Hematopoietic multipotent progenitor cell treated with erythropoietin and hydrocortisone succinate and interleukin-3 and kit ligand, for 4 days (in vitro differentiated cells): ENCODE data around the gene CRADD.
"Not testable (repeated sequence)": the region's sequence is repeated elsewhere in the genome, so short reads cannot be mapped to it uniquely, and the experiment has no call there.

Experiments
- DNase-seq: peaks from one replicate; pipeline ENCODE4 v3.0.0-alpha.2; 2015

Gene CRADD

DNA sequence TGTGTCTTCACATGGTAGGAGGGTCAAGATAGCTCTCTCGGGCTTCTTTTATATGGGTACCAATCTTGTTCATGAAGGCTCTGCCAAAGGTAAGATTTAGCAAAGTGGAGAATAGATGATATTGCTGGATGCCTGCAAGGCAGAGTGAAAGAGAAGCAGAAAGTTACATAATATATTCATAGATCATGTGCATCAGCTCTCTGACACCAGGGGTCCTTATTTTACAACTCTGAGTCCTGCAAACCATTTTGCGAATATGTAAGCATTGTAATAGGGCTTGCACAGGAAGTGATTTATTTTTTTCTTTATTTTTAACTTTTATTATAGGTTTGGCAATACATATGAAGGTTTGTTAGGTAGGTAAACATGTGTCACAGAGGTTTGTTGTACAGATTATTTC, 31.8 kb downstream of the CRADD start:
- DNase-seq: peak; percentile 24

DNA sequence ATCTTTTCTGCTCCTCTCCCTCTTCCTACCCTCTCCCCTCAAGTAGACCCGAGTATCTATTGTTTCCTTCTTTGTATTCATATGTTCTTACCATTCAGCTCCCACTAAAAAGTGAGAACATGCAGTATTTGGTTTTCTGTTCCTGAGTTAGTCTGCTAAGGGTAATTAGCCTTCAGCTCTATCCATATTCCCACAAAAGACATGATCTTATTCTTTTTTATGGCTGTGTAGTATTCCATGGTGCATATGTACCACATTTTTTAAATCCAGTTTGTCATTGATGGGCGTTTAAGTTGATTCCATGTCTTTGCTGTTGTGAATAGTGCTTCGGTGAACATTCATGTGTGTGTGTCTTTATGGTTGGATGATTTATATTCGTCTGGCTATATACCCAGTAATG, 32.2 kb downstream of the CRADD start:
- no peak for DNase-seq

DNA sequence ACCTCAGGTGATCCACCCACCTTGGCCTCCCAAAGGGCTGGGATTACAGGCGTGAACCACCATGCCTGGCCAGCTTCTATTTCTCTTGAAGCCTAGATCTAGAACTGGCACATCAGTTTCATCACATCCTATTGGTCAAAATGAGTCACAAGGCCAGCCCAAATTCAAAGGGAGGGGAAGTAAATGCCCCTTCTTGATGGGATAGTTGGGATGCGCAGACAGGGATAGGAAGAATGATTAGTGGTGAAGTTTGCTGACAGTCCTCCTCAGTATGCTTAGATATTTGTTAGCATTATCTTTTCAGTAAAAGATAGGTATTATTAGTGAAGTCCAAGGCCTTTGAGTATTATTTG, 33.4 kb downstream of the CRADD start:
- DNase-seq: no peak

DNA sequence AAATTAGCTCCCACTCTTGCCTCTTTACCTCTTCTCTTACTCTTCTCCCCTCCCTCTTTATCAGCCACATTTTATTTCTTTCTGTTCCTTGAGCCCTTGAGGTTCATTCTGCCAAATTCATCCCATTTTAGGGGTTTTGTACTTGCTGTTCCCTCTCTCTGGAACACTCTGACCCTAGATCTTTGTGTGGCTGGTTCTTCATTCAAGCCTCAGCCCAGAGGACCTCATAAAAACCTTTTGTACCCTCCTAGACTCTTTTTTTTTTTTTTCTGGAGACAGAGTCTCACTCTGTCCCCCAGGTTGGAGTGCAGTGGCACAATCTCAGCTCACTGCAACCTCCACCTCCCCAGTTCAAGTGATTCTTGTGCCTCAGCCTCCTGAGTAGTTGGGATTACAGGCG, 34.3 kb downstream of the CRADD start:
- not testable (repeated sequence) for DNase-seq

DNA sequence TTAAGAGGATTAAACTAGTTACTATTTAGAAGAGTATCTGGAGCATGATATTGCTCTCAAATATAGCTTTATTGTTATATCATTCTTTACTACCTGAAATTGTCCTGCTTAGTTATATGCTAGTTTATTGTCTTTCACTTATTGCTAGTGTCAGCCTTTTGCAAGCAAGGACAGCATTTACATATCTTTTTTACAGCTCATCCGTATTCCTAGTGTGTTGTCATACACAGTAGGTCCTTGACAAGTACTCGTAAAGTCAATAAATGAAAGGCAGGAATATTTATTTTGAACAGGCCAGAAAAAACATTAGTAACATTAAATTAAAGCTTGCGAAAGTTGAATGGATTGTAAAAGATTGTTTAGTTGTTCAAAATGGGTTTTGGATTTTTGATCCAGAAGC, 35.0 kb downstream of the CRADD start:
- DNase-seq: no peak

DNA sequence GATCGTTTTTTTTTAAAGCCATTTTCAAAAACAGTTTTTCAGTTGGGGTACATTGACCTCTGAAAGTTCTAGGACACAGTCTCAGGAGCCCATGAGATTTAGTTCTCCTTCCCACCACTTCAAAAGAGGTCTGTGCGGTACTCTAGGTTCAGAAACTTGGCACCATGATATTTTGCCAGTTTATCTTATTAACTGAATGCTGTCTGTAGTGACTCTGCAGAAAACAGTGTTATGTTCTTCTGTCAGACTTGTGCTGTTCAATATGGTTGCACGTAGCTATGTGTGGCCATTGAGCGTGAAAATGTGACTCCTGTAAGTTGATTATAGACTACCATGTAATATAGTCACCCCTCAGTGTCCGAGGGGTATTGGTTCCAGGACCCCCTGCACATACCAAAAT, 35.9 kb downstream of the CRADD start:
- DNase-seq: peak; percentile 56

DNA sequence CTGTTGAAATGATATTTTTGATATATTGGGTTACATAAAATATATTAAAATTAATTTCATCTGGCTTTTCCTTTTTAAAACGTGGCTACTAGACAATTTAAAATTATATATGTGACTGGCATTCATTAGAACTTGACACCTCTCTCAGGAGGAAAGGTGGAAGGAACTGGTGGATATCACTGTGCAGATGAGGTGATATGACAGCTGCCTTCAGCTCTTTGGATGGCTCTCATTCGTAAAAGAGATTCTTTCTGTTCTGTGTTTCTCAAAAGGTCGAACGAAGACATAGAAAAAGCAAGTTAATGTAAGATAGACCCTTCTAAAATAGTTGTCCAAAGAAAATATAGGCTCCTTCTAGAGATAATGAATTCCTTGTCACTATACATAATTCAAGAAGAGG, 36.6 kb downstream of the CRADD start:
- no peak for DNase-seq

DNA sequence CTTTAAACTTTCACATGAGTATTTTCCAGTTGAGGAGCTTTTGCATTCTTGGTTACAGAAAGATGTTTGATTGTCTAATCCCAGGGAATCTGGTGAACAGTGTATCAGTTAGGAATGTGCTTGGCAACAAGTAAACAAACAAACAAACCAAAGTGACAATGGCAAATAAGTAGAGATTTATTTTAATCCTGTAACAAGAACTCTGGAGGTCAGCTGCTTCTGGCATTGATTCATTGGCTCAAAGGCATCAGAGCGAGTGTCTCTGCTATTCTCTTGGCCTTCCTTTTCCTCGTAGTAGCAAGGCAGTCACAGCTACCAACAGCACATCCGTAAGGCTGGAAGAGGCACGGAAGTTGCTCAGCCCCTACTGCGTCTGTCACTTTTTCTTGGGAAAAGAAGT, 37.2 kb downstream of the CRADD start:
- DNase-seq: no peak

DNA sequence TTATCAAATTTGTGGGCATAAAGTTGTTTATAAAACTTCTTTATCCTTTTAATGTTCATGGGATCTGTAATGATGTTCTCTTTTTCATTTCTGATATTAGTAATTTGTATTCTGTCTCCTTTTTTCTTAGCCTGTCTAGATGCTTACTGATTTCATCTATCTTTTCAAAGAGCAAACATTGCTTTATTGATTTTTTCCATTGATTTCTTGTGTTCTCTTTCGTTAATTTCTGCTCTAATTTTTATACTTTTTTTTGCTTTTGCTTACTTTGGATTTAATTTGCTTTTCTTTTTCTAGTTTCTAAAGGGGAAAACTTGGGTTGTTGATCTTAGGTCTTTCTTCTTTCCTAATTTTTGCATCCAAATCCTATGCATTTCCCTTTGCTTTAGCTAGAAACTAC, 42.5 kb downstream of the CRADD start:
- DNase-seq: no peak

DNA sequence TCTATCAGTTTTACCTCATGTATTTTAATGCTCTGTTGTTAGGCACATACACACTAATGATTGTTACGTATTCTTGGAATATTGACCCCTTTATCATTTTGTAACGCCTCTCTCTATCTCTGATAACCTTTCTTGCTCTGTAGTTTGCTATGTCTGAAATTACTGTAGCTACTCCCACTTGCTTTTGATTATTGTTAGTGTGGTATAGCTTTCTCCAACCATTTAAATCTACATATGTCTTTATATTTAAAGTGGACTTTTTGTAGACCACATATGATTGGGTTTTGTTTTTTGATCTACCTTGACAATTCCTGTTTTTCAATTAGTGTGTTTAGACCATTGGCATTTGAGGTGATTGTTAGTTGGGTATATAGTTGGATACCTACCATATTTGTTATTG, 43.4 kb downstream of the CRADD start:
- DNase-seq: no peak

DNA sequence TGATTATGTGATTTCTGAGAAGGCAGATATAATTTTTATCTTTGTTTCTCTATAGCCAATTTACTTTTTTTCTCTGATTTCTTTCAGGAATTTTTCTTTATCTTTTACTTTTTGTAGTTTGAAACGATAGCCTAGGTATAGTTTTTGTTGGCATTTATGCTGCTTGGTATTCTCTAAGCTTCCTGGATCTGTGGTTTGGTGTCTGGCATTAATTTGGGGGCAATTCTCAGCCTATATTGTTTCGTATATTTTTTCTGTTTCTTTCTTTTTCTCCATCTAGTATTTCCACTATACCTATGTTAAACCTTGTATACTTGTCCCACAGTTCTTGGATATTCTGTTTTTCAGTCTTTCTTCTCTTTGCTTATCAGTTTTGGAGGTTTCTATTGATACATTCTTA, 45.0 kb downstream of the CRADD start:
- no peak for DNase-seq

DNA sequence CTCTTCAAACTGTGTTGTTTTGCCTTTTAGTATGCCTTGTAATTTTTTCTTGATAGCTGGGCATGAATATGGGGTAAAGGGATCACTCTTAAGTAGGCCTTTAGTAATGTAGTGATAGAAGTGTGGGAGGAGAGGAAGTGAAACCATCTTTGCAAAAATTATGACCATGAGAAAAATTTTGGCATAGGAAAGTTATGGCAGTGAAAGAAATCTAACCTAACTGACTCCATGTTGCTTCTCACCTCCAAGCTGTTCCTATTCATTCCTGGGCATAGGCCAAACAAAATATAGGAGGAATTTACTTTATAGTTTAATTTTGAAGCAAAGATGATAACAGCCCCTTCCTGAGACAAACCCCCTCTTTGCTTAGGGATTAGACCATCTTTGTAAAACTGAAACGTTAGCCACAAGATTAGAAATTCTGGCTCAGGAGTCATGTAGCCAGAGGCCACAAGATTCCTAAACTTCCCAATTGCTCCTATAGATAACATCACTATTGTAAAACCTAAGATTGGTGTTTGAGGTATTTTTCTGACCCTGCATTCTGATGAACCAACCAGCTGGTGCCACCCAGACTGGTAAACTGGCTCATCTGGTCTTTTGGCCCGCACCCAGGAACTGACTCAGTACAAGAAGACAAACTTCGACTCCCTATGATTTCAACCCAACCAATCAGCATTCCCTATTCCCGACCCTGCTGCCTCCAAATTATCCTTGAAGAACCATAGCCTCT, 45.8 kb downstream of the CRADD start:
- DNase-seq: no peak

DNA sequence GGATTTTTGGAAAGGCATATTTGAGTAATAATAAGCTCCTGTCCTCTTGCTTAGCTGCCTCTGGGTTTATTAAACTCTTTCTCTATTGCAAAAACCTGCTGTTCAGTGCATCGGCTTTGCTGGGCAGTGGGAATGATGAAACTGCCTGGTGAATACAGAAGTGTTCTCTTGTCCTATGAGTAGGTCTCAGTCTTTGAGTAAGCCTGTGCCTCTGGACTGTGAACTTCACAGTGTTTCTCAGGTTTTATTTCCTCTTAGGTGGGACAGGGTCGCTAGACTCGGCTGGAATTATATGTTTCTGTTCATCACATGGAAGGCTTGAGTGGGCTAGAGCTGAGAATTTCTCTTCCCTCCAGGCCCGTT, 46.4 kb downstream of the CRADD start:
- DNase-seq: no peak

DNA sequence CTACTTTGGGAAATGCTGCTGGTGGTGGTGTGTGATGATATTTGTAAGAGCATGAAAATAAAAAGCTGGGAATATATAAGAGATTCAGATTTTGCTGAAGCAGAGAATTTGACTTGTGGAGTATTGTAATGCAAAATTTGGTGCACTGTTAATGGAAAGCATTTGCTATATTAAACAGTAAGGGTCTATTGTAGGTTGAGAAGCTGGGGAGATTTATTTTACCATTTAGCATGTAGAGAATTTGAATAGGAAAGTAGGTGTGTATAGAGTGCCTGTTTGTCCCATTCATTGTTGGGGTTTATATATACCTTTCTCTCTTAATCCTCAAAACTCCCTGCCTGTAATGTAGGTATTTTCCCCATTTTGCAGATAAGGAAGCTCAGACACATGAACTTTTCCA, 48.4 kb downstream of the CRADD start:
- no peak for DNase-seq

DNA sequence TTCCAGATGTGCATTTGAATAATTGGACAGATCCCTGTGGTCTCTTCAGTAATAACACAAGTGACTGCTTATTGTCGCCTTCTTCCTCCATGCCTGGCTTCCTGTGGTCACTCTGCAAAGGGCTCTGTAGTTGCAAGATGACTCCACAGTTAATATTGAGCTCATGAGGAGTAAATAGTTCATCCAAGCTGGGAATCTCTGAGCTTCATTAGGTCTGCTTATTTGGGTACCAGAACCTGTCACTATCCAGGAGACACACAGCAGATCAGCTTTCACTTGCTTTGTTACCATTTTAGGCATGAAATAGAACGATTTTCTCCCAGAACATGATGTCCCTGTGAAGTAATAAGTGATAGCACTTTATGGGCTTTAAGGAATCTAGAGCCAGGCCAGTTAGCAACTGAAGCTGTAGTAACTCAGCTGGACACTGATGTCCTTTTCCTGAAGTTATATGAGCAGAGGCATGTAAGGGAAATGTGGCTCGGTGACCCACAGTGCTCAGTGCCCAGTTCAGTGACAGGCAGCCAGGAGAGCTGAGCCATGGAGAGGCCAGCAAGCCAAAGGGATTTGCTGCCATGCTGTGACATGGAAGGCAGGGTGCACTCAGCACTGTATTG, 50.1 kb downstream of the CRADD start:
- DNase-seq: no peak

DNA sequence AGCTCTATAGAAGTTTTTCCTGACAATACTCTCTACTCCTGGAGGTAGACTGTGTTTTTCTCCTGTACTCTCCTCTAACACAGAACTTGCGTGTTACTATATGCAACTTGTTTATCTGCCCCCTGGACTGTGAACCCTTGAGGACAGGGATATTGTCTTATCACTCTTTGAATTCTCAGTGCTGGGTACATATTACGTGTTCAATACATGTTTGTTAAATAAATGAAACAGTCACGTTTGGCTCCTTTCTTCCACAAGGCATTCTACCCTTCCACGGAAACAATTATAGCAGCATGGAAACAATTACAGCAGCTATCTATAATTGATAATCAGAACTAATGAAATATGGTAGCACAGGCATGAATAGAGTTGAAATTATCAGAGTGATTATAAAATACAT, 50.7 kb downstream of the CRADD start:
- DNase-seq: no peak

DNA sequence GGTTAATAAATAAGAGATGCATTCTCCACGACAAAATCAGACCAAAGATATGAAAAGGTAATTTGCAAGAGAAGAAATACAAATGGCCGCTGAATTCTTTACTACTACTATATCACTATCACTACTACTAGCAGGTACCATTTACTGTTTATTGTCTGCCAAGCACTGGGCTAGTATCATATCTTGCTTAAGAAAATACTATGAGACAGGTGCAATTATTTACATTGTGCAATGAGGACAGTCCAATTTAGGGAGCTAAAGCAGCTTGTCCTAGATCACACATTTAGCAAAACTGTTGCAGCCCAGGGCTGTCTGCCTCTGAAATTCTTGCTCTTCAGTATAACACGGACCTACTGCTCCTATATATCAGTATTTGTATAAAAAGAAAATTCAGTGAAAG, 52.8 kb downstream of the CRADD start:
- no peak for DNase-seq

DNA sequence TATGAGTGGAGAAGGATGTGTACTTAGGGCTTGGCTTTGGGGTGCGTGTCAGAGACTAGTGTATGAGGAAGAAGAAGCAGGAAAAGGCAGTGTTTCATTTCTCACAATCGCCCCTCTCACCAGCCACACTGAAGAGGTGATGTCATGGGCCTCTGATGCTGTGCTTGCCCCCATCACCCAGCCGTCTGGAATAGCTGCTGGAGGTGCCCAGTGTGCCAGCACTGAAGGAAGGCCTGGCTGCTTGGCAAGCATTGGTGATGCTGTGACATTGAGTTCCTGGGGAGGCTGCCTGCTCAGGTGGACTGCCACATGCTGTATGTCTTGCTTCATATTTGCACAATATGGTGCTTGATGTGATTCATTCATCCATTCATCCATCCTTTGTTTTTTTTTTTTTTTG, 56.2 kb downstream of the CRADD start:
- no peak for DNase-seq

DNA sequence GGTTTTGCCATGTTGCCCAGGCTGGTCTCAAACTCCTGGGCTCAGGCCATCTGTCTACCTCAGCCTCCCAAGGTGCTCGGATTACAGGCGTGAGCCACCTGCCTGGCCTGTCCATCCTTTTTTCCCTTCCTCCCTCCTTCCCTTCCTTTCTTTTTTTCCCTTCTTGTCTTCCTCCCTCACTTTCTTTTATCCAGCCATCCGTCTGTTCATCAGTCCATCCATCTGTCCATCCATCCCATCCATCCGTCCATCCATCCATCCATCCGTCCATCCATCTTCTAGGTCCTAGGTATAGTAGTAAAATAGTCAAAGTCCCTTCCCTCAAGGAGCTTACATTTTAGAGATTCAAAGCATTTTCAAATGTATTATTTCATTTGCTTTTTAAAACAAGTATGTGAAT, 56.8 kb downstream of the CRADD start:
- DNase-seq: no peak

DNA sequence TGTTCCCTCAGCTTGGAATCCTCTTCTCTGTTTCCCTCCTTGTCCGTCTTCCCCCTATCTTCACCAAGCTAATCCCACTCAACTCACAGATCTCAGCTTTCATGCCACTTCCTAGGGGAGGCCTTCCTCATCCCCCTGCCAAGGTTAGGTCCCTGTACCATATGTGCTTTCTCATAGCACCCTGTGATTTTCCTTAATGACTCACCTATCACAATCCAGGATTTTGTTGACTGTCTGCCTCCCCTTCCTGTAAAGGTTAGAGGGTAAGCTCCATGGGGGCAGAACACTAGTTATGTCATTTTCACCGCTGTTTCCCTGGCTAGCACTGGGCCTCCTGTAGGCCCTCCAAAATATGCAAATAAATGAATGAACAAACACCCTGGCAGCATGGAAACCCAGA, 57.6 kb downstream of the CRADD start:
- DNase-seq: no peak

DNA sequence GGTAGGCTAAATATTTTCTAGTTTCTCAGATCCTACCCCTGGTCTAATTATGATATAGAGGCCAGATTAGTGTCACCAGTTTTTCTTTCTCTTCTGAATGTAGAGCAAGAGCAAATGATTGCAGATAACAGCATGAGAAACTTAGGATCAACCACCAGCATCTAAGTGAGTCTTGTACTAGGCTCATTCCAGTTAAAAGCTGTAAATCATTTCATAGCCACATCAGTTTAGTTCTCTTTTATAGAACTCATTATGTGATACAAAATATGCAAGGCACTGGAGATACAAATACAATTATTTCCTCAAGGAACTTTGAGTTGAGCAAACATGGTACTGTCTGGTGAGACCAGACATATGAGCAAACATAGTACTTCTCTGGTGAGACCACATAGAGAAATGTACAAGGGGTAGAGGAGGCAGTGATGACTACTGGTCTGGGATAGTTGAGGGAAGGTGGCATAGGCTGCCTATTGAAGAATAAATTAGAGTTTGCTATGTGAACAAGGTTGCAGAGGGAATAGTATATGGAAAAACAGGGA, 59.5 kb downstream of the CRADD start:
- DNase-seq: no peak

DNA sequence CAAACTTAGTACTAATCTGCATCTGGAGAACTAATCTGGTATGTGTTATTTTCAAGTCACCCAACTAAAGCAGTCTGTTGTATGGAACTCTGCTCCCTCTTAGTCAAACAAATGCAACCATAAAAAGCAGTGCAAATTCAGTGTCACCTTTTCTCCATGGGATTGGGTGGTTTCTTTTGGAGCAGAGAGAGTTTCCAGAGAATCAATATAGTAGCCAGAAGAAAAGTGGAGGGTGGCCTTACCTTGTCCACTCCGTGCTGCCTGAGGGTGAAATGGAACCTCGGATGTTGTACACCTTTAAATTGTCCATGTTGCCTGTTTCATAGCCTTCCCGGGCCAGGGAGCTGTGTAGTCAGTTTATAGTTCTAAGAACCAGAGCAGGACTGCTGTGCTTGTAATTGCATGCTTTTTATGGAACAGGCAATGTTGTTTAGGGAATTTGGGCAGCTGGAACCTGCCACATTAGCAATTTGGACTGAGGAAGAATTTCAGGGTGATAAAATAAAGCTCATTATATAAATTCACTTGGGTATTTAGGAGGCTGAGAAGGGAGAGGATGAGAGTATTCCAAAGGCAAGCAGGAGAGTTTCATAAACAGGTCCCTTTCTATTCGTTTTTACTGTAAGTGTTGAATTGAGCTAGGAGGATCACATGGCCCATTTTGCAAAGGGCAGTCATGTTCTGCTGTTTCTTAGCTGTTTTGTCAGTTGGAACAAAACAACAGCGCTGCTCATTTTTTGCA, 60.5 kb downstream of the CRADD start:
- no peak for DNase-seq

DNA sequence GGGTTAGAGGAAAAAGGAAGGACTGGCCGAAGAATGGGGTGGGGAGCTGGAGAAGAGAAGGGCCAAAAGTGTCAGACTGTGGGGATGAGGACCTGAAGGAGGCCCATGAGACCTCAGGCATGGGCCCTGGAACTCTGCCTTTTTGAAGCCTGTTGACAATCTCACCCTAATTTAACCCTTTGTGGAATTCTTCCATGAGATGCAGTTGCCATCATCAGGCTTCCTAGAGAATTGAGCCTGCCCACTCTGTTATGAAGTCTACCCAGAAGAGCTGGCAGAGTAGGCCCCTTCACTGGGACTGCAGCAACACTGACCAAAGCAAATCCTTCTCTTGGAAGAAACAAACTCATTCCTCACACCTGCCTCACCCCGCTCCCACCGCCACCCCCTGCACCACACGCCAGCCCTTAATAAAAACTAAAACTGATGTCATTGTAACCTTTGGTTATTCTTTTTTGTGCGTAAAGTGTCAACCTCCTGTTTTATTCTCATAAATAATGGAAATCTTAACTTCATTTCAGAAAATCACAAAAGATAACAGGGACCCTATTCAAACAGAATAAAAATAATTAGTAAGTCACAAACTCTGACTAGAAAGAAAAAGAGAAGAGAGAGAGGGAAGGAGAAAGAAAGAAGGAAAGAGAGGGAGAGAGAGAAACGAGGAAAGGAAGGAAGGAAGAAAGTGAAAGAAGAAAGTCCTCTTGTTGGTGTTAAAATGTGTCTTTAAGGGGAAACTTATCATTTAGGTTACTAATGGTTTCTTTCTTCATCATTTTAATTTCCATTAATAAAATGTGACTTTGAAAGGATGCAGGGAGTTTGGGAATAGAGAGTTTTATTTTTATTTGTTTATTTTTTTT, 61.3 kb downstream of the CRADD start:
- no peak for DNase-seq
